Measurements from ENCODE around the gene HAUS1.

GRCh38 chr18:46068763-46069162, 35.4 kb upstream of the HAUS1 start:
- TF ChIP-seq CTCF (IDR thresholded peaks at IDR 0.05) (no peak), ZFX (IDR thresholded peaks at IDR 0.05; ENCODE audit: borderline replicate concordance) (no peak)
